GM12874 (cell line): ENCODE results near the gene NETO2.

Experiments
- CTCF ChIP-seq: IDR thresholded peaks from 2 replicates; pipeline ENCODE4 v1.5.1; 2011; ENCODE audit warnings: low read depth, mild to moderate bottlenecking, control low read depth, low read length, moderate library complexity; ENCODE audit not compliant: insufficient read depth

Gene NETO2

GRCh38 chr16:47034455-47034854 is 109.3 kb downstream of the NETO2 start:
- TF ChIP-seq CTCF = no peak

- TF ChIP-seq CTCF = no peak
Observed at GRCh38 chr16:47033176-47033575, 110.6 kb downstream of the NETO2 start.

GRCh38 chr16:47029724-47030123 is 114.0 kb downstream of the NETO2 start:
- no peak for TF ChIP-seq CTCF

- no peak for TF ChIP-seq CTCF
Observed at GRCh38 chr16:47028767-47029377, 114.9 kb downstream of the NETO2 start.
